Transverse colon (tissue), 4 donors: ENCODE data around the gene CMTM2. TPM values are rescaled to one million over a fixed set of nuclear protein-coding genes. Genes with fewer than 3 reads are reported as not detected.

Experiments
- DNase-seq: peaks from one replicate; pipeline ENCODE4 v3.0.0-alpha.2; 2019
- H3K27ac ChIP-seq, 4 donors: fragments of 200-600 bp; sonication (generic); 2 replicates each; pipeline ENCODE4 v1.5.1; 2016 to 2018; ENCODE audit warnings: inconsistent platforms in 4 of 4
- H3K27me3 ChIP-seq: fragments of 200-600 bp; sonication (generic); 2 replicates; pipeline ENCODE4 v1.5.1; 2017; ENCODE audit warnings: inconsistent platforms
- H3K36me3 ChIP-seq, 4 donors: fragments of 200-600 bp; sonication (generic); 2 replicates each; pipeline ENCODE4 v1.5.1; 2017 to 2019; ENCODE audit warnings: inconsistent platforms in 4 of 4
- H3K4me1 ChIP-seq, 4 donors: fragments of 200-600 bp; sonication (generic); 2 replicates each; pipeline ENCODE4 v1.5.1; 2017 to 2020; ENCODE audit warnings: inconsistent platforms in 4 of 4
- H3K4me3 ChIP-seq, 4 donors: fragments of 200-600 bp; sonication (generic); 1 replicate in 1 of 4; 2 replicates in 3 of 4; pipeline versions ENCODE4 v1.5.1 to v1.6.1; 2017 to 2019; ENCODE audit warnings: inconsistent platforms in 4 of 4
- H3K9me3 ChIP-seq, 2 donors: fragments of 200-600 bp; sonication (generic); 2 replicates each; pipeline ENCODE4 v1.5.1; 2017 to 2019; ENCODE audit warnings: inconsistent platforms in 2 of 2
- EP300 ChIP-seq: sonication (generic); formaldehyde crosslinking; IDR thresholded peaks from one replicate; pipeline ENCODE4 v1.6.1; 2017; ENCODE audit warnings: antibody characterized with exemption, low read depth
- POLR2A ChIP-seq: fragments of 450-650 bp; IDR thresholded peaks from one replicate; pipeline ENCODE4 v1.6.1; 2016; ENCODE audit warnings: antibody characterized with exemption, mild to moderate bottlenecking, moderate library complexity
- POLR2AphosphoS5 ChIP-seq, 3 donors: sonication (generic); formaldehyde crosslinking; IDR thresholded peaks; one replicate each; pipeline ENCODE4 v1.6.1; 2016; ENCODE audit warnings: antibody characterized with exemption in 3 of 3
- WGBS, 2 donors: methylation state at CpG; one replicate each; pipeline ENCODE4 v1.1.5; 2018; ENCODE audit warnings: low coverage in 1 of 2; 5-methylcytosine and 5-hydroxymethylcytosine counted together
- in situ Hi-C, 4 donors: fragments of 200-750 bp; cut with MboI; loops; one replicate each; pipeline versions ENCODE4 v1.15.0 to v1.15.1; 2017; ENCODE audit warnings: low sequenced_read_pairs in 3 of 4, low pct_ligation_motif_present in 1 of 4, low pct_unique_long_range_greater_than_20kb in 1 of 4
- intact Hi-C: fragments of 100-400 bp; cut with DNase I; formaldehyde crosslinking; loops from one replicate; pipeline ENCODE4 v1.15.1; 2023; ENCODE audit warnings: low total_unique reads
- total RNA-seq, 4 donors: library from RNA; depleted of rRNA; stranded (reverse); fragments of >200 nt; gene quantifications; one replicate each; pipeline ENCODE4 v1.1.0, GENCODE V29; 2016
- TF ChIP-seq, protein P1 (sequence below), 5 experiments: fragments of 200-600 bp in 3 of 5; fragments of 450-650 bp in 2 of 5; sonication (generic) in 3 of 5; IDR thresholded peaks; 1 replicate in 2 of 5; 2 replicates in 3 of 5; pipeline ENCODE4 v1.5.1; 2016 to 2017; ENCODE audit warnings: antibody characterized with exemption in 5 of 5, inconsistent platforms in 3 of 5, mild to moderate bottlenecking in 2 of 5, moderate library complexity in 1 of 5

The CMTM2 gene
- total RNA-seq, 4 donors from 2014 or later: 0.48 TPM; not detected in 3

DNA sequence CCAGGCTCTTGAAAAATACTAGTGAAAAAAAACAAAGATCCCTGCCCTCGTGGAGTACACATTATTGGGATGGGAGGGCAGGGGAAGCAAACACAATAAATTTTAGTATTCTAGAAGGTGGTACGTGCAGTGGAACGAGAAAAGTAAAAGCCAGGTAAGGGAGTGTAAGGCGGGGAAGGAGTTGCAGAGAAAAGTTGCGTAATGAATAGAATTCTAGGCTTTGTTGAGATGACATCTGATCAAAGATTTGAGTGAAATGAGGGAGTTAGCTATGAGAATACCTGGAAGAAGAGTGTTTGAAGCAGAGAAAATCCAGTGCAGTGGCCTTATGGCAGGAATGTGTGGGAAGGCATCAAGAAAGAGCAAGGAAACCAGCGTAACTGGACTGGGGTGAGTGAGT, 24.8 kb upstream of the CMTM2 start:
- intact Hi-C loops: no loop called here
- in situ Hi-C loops: no loop called here
- H3K9me3 ChIP-seq: no peaks in the 10 kb centered on the region
- H3K4me1 ChIP-seq: peaks cover 5 to 45% (median 28%) of the 10 kb centered on the region in 4 donors
- no peaks in the 10 kb centered on the region for H3K27me3 ChIP-seq
- TF ChIP-seq POLR2AphosphoS5 (IDR thresholded peaks at IDR 0.05): no peak
- no peak for TF ChIP-seq POLR2A
- TF ChIP-seq EP300: no peak
- TF ChIP-seq, protein P1, sequence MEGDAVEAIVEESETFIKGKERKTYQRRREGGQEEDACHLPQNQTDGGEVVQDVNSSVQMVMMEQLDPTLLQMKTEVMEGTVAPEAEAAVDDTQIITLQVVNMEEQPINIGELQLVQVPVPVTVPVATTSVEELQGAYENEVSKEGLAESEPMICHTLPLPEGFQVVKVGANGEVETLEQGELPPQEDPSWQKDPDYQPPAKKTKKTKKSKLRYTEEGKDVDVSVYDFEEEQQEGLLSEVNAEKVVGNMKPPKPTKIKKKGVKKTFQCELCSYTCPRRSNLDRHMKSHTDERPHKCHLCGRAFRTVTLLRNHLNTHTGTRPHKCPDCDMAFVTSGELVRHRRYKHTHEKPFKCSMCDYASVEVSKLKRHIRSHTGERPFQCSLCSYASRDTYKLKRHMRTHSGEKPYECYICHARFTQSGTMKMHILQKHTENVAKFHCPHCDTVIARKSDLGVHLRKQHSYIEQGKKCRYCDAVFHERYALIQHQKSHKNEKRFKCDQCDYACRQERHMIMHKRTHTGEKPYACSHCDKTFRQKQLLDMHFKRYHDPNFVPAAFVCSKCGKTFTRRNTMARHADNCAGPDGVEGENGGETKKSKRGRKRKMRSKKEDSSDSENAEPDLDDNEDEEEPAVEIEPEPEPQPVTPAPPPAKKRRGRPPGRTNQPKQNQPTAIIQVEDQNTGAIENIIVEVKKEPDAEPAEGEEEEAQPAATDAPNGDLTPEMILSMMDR (IDR thresholded peaks at IDR 0.05): no peak
- no peak for DNase-seq
- H3K36me3 ChIP-seq: peaks cover 0 to 10% (median 0%) of the 10 kb centered on the region in 4 donors
- WGBS, 2 donors: 80 to 85% methylated on average over 6 of the region's 6 CpGs
- H3K4me3 ChIP-seq: no peak overlapping the region
- no peak overlapping the region for H3K27ac ChIP-seq

GRCh38 chr16:66560107-66560506, 19.2 kb upstream of the CMTM2 start:
- H3K27me3 ChIP-seq: no peaks in the 10 kb centered on the region
- DNase-seq: no peak
- in situ Hi-C loops: no loop called here
- H3K4me3 ChIP-seq: no peak overlapping the region
- H3K9me3 ChIP-seq: no peaks in the 10 kb centered on the region
- WGBS, 2 donors: 75 to 85% methylated on average over 1 of the region's 1 CpG
- H3K27ac ChIP-seq: no peak overlapping the region
- no peak for TF ChIP-seq POLR2A
- TF ChIP-seq EP300: no peak
- no peak for TF ChIP-seq POLR2AphosphoS5 (IDR thresholded peaks at IDR 0.05)
- TF ChIP-seq, protein P1 (IDR thresholded peaks at IDR 0.05): no peak
- H3K4me1 ChIP-seq: peaks cover 0 to 9% (median 2%) of the 10 kb centered on the region in 4 donors
- intact Hi-C loops: no loop called here
- H3K36me3 ChIP-seq: peaks cover 0 to 14% (median 0%) of the 10 kb centered on the region in 4 donors

- no peak overlapping the region for H3K4me3 ChIP-seq
- intact Hi-C loops: no loop called here
- H3K36me3 ChIP-seq: peaks cover 0 to 26% (median 3%) of the 10 kb centered on the region in 4 donors
- no peaks in the 10 kb centered on the region for H3K27me3 ChIP-seq
- H3K4me1 ChIP-seq: peaks cover 0 to 8% (median 2%) of the 10 kb centered on the region in 4 donors
- no peak for TF ChIP-seq EP300
- TF ChIP-seq, protein P1 (IDR thresholded peaks at IDR 0.05): no peak
- TF ChIP-seq POLR2AphosphoS5 (IDR thresholded peaks at IDR 0.05): no peak
- TF ChIP-seq POLR2A: no peak
- no peak for DNase-seq
- no peak overlapping the region for H3K27ac ChIP-seq
- no peaks in the 10 kb centered on the region for H3K9me3 ChIP-seq
- in situ Hi-C loops: no loop called here
- 87 to 90% methylated on average over 3 of the region's 3 CpGs for WGBS, 2 donors
These were observed 17.7 kb upstream of the CMTM2 start for GRCh38 chr16:66561381-66562080.

- intact Hi-C loops (no loop called here), in situ Hi-C loops (no loop called here)
- Histone ChIP-seq H3K36me3 (peaks cover 0 to 30% (median 5%) of the 10 kb centered on the region in 4 donors), H3K9me3 (no peaks in the 10 kb centered on the region), H3K27me3 (no peaks in the 10 kb centered on the region), H3K27ac (no peak overlapping the region), H3K4me3 (no peak overlapping the region), H3K4me1 (peaks cover 0 to 2% (median under 1%) of the 10 kb centered on the region in 4 donors)
- TF ChIP-seq POLR2A (no peak), POLR2AphosphoS5 (IDR thresholded peaks at IDR 0.05) (no peak), EP300 (no peak)
- TF ChIP-seq, protein P1 (IDR thresholded peaks at IDR 0.05): no peak
- WGBS, 2 donors: 87 to 93% methylated on average over 1 of the region's 1 CpG
- no peak for DNase-seq
These were observed 16.9 kb upstream of the CMTM2 start for GRCh38 chr16:66562409-66562808.
